ENCODE measurements around the gene NHS.

- no peak for TF ChIP-seq POLR2AphosphoS5 (IDR thresholded peaks at IDR 0.05; ENCODE audit: low read depth, low read length)
- TF ChIP-seq REST (IDR thresholded peaks at IDR 0.05; ENCODE audit: insufficient read depth in 1 of 2, low read depth in 2 of 2, low read length in 2 of 2): no peak
- TF ChIP-seq TAF1 (IDR thresholded peaks at IDR 0.05; ENCODE audit: borderline replicate concordance, insufficient read depth, low read length): no peak
- TF ChIP-seq SIN3A (IDR thresholded peaks at IDR 0.05; ENCODE audit: borderline replicate concordance, insufficient read depth, low read length): no peak
- TF ChIP-seq FOXP2 (optimal IDR thresholded peaks at IDR 0.05; ENCODE audit: borderline replicate concordance, extremely low read depth, extremely low read length, insufficient read depth): no peak
Observed at GRCh38 chrX:17547658-17548057, 172.7 kb downstream of the NHS start.

Measured in PFSK-1 (cell line).